Measurements from ENCODE around the gene MAD2L2.

The MAD2L2 gene

DNA sequence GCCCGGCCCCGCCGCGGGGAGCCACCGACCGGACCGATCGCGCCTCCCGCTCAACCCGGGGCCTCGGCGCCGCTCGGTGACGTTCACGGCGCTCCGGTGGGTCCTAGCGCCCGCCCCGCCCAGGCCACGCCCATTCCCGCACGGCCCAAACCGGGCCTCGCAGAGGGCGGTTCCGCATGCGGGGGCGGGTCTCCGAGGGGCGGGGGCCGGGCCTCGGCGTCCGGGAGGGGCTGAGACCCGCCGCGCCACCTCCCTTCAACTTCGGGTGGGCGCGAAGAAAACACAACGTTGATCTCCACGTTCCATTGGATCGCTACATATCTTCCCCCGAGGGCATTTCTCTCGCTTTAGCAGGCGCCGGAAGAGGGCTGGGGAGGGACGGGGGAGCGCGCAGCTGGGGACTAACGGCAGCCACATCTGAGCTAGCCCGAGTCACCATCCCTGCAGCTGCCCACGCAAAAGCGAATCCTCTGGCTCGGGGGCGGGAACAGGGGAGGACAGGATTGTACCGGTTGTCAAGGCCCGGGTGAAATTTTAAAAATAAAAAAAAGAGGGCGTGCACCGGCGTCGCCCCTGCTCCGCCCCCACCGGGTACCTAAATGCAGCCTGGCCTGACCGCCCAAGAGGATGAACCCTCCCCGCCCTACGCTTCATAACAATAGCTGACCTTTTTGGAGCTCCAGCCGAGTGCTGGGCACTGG is at the start of gene MAD2L2:
MAD2L2 (minus strand) TSS at position 78 of the 701 bp plus-strand sequence. CDS start 547 bp downstream, outside the sequence.
- DNase-seq = peak; percentile 87 to 88

DNA sequence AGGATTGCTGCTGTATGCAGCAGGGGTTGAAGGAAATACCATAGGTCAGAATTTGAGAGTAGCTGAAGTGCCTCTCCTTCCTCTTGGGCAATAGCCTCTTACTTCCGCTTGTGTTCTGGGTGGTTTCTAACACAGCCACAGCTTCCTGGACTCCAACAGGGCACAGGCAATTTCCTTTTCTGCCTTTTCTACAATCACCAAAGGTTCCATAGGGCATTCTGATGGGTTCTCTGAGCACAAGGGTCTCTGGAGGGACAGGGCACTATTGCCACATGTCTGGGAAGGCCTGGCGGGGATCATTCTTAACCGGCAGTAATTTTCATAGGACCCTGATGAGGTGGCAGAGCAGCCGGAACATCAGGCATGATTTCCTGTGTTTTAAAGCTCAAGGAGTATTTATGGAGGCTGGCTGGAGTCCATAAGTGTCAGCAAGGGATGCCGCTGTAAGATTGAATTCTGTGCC is 49.5 kb upstream of the MAD2L2 start:
- DNase-seq = no peak

DNA sequence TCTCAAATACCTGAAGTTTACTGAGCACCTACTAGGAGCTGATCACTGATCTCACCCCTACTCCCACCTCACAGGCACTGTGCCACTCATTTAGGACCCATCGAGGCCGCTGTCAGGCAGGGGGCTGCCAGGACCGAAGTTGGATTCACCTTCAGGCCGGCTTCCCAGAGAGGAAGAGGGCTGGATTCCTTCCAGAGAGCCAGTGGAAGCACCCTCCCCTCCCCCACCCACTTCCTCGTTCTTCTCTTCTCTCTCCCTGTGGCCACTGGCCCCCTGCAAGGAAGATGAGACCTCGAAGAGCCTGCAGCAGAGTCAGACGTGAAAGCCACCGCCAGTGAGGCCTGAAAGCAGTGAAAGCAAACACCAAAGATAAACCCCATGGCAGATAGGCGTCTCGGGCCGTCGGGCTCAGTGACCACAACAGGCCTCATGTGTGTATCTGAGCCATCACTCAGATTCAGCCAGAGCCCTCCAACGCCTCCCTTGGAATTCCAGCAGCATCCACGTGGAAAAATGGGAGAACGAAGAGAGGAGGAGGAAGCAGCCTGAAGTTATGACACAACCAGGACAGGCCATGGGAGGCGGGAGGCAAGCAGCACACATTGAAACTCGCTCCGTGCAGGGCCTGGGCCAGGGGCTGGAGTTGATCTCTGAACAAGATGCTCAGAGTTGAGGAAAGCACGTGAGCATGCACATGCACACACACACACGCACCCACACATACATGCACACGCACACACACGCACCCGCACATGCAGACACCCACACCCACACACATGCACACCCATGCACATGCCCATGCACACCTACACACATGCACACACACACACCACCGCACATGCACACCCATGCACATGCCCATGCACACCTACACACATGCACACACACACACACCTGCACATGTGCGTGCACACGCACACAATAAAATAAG is 48.8 kb upstream of the MAD2L2 start:
- DNase-seq = no peak

DNA sequence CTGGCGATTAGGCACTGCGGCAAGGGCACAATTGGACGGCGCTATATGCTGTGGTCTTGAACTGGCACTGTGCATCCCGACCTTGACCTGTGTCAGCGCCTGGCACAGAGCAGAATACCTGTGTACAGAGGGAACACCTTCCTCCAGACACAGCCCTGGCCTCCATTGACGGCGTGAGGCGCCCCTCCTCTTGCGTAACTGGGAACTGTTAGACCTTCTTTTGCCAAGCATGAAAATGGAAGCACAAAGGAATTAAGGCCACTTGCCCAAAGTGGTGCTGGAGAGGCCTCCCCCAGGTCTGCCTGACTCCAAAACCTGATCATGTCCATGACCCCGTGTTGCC is 48.2 kb upstream of the MAD2L2 start:
- no peak for DNase-seq

DNA sequence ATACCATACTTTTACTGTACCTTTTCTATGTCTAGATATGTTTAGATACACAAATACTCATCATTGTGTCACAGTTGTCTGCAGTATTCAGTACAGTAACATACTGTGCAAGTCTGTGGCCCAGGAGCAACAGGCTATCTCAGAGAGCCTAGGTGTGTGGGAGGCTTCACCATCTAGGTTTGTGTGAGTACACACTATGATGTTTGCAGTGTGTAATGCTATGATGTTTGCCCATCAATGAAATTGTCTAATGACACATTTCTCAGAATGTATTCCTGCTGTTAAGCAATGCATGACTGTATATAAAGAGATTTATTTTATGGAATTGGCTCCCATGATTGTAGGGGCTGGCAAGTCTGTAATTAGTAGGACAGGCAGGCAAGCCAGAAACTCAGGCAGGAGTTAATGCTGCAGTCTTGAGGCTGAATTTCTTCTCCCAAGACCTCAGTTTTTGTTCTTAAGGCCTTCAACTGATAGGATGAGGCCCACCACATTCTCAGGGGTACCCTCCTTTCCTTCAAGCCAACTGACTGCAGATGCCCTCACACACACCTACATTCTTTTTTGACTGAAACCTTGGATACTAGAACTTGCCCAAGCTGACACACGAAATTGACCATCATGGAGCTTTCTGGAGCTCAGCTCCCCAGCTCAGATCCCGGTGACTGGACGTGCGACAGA is 47.3 kb upstream of the MAD2L2 start:
- no peak for DNase-seq

DNA sequence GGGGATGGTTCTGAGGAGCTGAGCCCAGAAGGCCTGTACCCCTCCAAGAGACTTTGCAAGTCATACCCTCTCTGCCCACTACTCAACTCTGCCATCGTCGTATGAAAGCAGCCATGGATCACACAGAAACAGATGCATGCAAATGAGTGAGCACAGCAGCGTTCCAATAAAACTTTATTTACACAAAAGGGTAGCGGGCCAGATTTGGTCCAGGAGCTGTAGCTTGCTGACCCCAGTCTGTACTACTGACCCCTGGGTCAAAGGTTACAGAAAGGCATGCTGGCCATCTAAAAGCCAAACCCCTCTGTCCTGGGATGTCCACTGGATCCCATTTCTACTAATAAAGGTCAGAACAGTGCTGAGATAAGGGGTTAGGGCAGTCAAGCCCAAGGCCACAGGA is 46.2 kb upstream of the MAD2L2 start:
- DNase-seq = no peak

DNA sequence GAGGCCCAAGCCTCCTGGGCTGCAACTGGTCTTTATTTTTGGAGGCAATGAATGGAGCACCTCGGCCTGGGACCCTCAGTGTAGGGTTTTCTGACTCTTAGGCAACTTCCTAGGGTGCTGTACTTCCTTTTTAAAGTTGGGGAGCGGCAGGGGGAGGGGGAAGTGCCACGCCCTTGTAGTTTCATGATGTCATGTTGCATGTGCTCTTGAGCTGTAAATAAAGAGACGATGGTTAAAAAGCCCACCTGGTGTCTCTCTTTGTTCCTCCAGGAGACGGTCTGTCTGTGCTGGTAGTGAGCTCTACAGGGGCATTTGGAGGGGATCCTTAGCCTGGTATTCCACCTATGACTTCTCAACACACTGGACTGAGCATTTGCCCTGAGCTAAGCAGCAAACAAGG is 44.7 kb upstream of the MAD2L2 start:
- no peak for DNase-seq

DNA sequence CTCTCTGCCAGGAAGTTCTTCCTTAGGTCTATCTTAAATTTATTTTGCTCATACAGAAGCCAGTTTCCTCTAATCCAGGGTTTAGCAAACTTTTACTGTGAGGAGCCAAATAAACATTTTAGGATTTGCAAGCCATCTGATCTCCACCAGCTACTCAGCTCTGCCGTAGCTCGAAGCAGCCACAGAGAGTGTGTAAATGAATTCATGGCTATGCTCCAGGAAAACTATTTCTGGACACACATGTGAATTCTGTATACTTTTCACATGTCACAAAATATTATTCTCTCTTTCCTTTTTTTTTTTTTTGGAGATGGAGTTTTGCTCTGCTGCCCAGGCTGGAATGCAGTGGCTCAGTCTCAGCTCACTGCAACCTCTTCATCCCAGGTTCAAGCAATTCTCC is 41.6 kb upstream of the MAD2L2 start:
- DNase-seq = no peak

DNA sequence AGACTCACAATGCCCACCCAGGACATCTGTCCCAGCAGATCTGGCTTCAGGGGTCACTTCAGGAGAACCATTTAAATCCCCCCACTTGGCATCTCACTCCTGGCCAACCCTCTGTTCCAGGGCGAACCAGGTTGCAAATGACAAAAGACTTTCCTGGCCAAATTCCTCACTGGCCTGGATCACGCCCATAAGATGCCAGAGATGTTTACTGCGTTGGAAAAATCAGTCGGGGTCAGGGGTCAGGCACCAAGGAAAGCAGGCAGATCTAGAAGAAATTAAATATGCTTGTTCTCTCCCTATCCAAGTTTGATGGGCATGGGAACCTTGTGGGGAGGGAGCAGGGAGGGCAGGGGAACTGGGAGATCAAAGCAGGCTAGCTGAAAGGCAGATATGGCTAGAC is 40.4 kb upstream of the MAD2L2 start:
- no peak for DNase-seq

DNA sequence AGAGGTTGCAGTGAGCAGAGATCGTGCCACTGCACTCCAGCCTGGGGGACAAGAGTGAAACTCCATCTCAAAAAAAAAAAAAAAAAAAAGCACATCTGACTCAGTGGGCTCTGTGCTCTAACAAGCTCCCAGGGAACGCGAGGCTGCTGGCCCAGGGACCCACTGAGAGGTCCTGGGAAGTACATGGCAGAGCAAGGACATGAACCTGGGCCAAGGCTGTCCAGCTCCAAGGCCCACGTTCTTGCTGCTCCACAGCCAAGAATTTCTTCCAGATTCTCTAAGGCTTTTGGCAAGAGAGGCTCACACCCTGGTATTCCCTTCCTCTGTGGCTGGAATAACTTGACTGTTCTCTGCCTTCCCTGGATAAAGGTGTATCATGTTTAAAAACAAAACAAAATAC is 39.6 kb upstream of the MAD2L2 start:
- DNase-seq = no peak

DNA sequence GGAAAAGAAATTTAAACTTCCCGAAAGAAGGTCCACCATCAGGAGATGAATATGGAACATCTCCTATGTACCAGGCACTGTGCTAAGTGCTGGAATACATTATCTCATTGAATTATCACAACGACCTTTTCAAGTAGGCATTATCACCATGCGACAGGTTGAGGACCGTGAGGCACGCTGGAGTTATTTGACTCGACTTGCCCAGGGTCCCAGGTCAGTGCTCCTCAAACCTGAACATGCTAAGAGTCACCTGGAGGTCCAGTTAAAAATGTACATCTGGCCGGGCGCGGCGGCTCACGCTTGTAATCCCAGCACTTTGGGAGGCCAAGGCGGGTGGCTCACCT is 39.1 kb upstream of the MAD2L2 start:
- no peak for DNase-seq

DNA sequence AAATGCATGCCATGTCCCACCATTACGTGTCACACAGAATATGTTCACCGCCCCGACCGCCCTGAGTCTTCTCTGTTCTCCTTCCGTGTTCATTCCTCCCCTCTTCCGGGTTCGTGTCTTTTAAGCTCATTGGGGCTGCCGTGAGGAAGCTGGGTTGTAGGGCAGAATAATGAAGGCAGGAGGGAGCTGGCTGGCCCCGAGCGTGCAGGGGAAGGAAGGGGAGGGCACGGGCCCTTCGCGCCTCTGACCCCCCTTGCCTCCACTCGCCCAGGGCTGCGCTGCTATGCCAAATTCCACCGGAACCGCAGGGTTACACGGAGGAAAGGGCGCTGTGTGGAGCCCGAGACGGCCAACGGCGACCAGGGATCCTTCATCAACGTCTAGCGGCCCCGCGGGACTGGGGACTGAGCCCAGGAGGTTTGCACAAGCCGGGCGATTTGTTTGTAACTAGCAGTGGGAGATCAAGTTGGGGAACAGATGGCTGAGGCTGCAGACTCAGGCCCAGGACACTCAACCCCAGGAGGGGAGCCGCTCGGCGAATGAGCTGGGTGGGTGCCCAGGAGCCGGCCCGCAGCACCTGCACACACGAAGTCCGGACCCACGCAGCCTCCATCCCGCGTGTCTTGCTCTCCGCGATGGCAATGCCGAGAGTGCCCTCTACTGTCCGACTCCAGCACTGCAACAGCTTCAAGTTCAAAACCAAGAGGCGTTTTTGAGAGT is 38.5 kb upstream of the MAD2L2 start:
- peak; percentile 86 to 90 for DNase-seq

DNA sequence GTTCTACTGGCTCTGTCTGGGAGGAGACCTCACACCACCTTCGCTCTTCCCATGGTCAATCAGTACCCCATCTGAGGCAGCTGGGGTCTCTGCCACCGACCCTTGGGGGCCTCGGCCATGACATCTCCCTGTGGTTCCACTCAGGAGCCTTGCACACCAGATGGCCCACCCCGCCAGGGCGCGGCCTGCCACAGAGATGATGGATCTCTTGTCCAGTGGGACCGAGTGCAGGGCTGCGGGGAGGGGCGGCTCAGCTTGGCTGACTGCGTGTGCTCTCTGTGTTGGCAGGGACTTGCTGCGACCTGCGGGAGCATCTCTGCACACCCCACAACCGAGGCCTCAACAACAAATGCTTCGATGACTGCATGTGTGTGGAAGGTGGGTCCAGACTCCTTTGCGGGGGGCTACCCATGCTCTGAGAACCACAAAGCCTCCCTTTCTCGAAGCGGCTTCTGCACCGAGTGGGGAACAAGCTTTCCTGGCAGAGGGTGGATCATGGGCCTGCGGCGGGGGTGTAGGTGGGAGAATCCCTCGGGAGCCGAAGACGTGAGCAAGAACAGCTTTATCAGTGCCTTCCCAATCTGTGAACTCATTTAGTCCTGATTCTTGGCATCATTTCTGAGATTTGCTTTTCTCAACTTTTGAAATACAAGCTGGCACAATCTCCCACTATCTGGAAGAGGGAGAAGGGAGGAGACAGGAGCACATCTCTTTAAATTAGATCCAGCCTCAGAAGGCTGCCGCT is 34.1 kb upstream of the MAD2L2 start:
- no peak for DNase-seq

DNA sequence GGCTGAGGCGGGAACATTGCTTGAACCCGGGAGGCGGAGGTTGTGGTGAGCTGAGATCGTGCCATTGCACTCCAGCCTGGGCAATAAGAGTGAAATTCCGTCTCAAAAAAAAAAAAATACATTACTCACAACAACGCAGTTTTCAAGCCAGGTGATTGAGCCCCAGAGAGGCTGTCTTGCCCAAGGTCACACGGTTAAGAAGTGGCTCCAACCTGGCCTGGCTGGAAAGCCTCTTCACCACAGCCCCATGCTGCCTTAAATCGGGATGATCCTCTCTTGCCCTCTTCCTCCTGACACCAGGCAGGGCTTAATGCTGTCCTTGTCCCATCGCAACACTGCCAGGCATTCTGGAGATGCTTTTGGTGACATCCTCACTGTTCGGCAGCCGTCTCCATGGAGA is 32.1 kb upstream of the MAD2L2 start:
- no peak for DNase-seq

DNA sequence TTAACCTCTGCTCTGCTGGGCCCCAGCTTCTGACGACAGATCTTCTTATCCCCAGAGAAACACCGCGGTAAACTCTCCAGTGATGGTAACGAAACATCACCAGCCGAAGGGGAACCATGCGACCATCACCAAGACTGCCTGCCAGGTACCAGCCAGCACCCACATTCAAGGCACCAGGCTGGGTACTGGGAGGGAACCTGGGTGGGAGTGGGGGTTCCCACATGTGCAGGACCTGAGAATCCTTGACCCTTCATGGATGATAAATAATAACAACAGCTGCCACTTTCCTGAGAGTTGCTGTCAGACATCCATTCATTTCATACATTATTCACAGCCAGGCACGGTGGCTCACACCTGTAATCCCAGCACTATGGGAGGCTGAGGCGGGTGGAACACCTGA is 31.3 kb upstream of the MAD2L2 start:
- no peak for DNase-seq

DNA sequence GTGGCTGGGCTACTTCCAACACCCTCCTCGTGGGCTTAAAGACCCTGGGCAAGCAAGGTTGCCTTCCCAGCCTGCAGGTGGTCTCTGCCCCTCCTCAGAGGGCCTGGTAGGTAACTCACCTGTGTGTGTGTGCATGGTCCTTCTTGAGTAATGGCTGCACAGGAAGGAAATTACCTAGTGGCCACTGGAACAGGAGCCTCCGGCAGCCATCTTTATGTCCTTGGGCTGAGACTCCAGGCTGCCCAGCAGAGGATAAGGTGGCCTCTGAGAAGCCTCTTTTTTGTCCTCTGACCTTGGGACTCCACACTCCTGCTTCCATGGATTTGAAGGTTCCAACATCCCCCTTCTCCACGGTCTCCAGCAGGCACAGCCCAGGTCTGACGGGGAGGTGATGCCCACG is 30.5 kb upstream of the MAD2L2 start:
- no peak for DNase-seq

DNA sequence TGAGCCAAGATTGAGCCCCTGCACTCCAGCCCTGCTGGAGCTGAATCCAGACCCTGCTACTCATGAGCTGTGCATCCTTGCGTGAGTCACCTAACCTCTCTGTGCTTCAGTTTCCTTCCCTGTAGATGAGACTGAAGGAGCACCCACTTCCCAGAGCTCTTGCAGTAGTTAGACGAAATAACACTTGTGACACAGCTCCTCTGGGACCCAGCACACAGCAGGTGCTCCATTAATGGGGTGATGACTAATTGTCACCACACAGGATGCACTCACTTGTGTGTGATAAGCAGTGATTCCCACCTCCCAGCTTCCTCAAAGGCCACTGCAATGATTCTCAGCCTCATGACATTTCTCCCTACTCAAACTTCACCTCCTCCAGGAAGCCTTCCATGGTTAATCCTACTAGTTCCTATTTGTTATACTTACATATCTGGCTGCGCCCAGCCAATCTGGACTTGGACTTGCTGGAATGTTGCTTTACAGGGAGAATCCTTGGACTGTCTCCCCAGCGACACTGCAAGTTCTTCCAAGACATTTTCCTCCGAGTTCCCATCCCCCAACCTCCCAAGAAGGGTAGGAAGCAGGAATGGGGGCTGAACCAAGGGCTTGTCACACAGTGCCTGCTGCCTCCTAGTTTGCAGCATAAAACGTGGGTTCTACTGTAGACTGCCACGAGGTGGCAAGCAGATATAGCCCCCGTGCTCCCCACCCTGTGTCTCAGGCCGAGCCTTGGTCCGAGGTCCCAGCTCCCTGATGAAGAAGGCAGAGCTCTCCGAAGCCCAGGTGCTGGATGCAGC is 27.8 kb upstream of the MAD2L2 start:
- DNase-seq = no peak

DNA sequence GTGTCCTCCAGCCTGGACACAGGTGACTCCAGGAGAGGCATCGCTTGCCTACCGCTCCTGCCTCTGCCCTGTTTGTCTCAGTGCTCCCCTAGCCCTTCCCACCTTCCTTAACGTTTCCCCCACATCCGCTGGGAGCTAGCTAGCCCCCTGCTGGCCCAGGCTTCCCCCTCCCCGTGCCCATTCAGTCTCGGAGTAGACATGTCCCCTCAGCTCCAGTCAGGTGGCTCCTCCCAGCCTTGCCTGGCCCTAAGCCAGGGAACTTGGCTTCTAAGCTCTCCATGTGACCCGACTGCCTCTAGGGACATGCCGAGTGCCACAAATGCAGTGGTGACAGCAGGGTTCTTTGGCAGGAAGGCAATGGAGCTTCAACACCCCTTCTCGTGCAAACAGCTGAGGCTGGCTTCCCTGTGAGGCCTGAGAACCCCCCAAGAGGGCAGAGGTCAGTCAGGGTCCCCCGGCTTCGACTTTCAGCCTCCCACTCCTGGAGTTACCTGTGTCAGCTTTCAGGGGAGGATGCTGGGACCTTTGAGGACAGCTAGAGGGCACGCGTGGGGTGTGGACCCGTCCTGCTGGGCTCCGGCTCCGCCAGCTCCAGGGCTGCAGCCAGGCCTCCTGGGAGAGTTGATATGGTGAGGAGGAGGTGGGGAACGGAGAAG is 26.8 kb upstream of the MAD2L2 start:
- DNase-seq = no peak

DNA sequence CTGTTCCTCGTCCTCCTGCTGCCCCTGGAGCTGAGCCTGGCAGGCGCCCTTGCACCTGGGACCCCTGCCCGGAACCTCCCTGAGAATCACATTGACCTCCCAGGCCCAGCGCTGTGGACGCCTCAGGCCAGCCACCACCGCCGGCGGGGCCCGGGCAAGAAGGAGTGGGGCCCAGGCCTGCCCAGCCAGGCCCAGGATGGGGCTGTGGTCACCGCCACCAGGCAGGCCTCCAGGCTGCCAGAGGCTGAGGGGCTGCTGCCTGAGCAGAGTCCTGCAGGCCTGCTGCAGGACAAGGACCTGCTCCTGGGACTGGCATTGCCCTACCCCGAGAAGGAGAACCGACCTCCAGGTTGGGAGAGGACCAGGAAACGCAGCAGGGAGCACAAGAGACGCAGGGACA is 25.3 kb upstream of the MAD2L2 start:
- no peak for DNase-seq

DNA sequence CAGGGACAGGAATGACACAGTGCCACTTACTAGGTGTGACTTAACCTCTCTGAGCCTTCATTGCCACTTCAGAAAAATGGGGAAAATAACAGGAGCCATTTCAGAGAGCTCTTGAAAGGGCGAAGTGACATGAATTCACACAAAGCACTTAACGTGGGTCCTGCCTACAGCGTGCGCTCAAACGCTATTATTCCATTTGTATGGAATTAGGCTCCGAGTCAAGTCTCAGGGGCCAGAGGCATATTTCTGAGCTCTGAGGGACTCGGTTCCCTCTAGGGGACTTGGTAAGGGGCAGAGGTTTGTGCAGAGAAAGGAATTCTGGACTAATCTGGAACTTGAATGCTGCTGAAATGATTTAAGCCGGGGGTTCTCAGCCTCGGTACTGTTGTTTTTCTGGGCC is 24.6 kb upstream of the MAD2L2 start:
- no peak for DNase-seq

Data from activated CD4-positive, alpha-beta T cell treated with anti-CD3 and anti-CD28 coated beads, Interleukin-2, amount 50 U/mL, for 4 hours (primary cell).